ENCODE measurements around the gene SNRK.

SNRK gene

GRCh38 chr3:43317461-43318316, 31.3 kb downstream of the SNRK start:
- no peak for DNase-seq

- no peak for DNase-seq
These were observed 33.0 kb downstream of the SNRK start for GRCh38 chr3:43319376-43319775.

GRCh38 chr3:43319794-43320193, 33.5 kb downstream of the SNRK start:
- DNase-seq: no peak

GRCh38 chr3:43320288-43320687, 33.9 kb downstream of the SNRK start:
- no peak for DNase-seq

GRCh38 chr3:43323541-43323940, 37.2 kb downstream of the SNRK start:
- no peak for DNase-seq

- no peak for DNase-seq
These were observed 40.7 kb downstream of the SNRK start for GRCh38 chr3:43326891-43327581.

- DNase-seq: no peak
These were observed 41.2 kb downstream of the SNRK start for GRCh38 chr3:43327582-43327979.

GRCh38 chr3:43328653-43329052, 42.3 kb downstream of the SNRK start:
- no peak for DNase-seq

GRCh38 chr3:43330981-43331380, 44.6 kb downstream of the SNRK start:
- DNase-seq: no peak

- no peak for DNase-seq
These were observed 45.0 kb downstream of the SNRK start for GRCh38 chr3:43331381-43331780.

- no peak for DNase-seq
These were observed 48.6 kb downstream of the SNRK start for GRCh38 chr3:43334976-43335375.

- no peak for DNase-seq
These were observed 49.5 kb downstream of the SNRK start for GRCh38 chr3:43335799-43336198.

- no peak for DNase-seq
These were observed 52.0 kb downstream of the SNRK start for GRCh38 chr3:43338295-43338694.

- no peak for DNase-seq
These were observed 54.1 kb downstream of the SNRK start for GRCh38 chr3:43340403-43340802.

- no peak for DNase-seq
These were observed 55.4 kb downstream of the SNRK start for GRCh38 chr3:43341788-43342187.

GRCh38 chr3:43343185-43343584, 56.8 kb downstream of the SNRK start:
- DNase-seq: no peak

GRCh38 chr3:43343815-43344214, 57.5 kb downstream of the SNRK start:
- no peak for DNase-seq

- no peak for DNase-seq
These were observed 58.2 kb downstream of the SNRK start for GRCh38 chr3:43344520-43344919.

GRCh38 chr3:43345246-43345645, 58.9 kb downstream of the SNRK start:
- no peak for DNase-seq

- no peak for DNase-seq
These were observed 59.5 kb downstream of the SNRK start for GRCh38 chr3:43345877-43346276.

GRCh38 chr3:43346978-43347749, 60.8 kb downstream of the SNRK start:
- DNase-seq: no peak

GRCh38 chr3:43347774-43348173, 61.4 kb downstream of the SNRK start:
- DNase-seq: no peak

GRCh38 chr3:43348350-43348749, 62.0 kb downstream of the SNRK start:
- DNase-seq: no peak

Data from DMS79 (cell line).